GM12891 (cell line): ENCODE results near the gene GFPT1.

Experiments
- POLR2A ChIP-seq: IDR thresholded peaks from 2 replicates; pipeline ENCODE4 v1.6.1; 2011; ENCODE audit warnings: low read depth, low read length, control low read depth
- POLR2AphosphoS5 ChIP-seq: IDR thresholded peaks from 2 replicates; pipeline ENCODE4 v1.6.1; 2011; ENCODE audit warnings: low read depth, low read length, control low read depth
- POU2F2 ChIP-seq: IDR thresholded peaks from 2 replicates; pipeline ENCODE4 v1.6.1; 2011; ENCODE audit warnings: low read depth, mild to moderate bottlenecking, control low read depth, low read length, moderate library complexity
- TAF1 ChIP-seq: IDR thresholded peaks from 2 replicates; pipeline ENCODE4 v1.6.1; 2011; ENCODE audit warnings: low read depth, low read length, control low read depth

GRCh38 chr2:69434753-69435152, 47.7 kb upstream of the GFPT1 start:
- no peak for TF ChIP-seq TAF1
- TF ChIP-seq POLR2AphosphoS5: no peak
- no peak for TF ChIP-seq POLR2A
- no peak for TF ChIP-seq POU2F2
